GM12872 (cell line): Measurements from ENCODE around the gene DNASE1L2.

ENCODE experiments used
- TF ChIP-seq, protein P1 (sequence below): IDR thresholded peaks from 3 replicates; pipeline ENCODE4 v1.5.1; 2011; ENCODE audit warnings: low read depth, mild to moderate bottlenecking, low read length, moderate library complexity; ENCODE audit not compliant: insufficient read depth

The DNASE1L2 gene

DNA sequence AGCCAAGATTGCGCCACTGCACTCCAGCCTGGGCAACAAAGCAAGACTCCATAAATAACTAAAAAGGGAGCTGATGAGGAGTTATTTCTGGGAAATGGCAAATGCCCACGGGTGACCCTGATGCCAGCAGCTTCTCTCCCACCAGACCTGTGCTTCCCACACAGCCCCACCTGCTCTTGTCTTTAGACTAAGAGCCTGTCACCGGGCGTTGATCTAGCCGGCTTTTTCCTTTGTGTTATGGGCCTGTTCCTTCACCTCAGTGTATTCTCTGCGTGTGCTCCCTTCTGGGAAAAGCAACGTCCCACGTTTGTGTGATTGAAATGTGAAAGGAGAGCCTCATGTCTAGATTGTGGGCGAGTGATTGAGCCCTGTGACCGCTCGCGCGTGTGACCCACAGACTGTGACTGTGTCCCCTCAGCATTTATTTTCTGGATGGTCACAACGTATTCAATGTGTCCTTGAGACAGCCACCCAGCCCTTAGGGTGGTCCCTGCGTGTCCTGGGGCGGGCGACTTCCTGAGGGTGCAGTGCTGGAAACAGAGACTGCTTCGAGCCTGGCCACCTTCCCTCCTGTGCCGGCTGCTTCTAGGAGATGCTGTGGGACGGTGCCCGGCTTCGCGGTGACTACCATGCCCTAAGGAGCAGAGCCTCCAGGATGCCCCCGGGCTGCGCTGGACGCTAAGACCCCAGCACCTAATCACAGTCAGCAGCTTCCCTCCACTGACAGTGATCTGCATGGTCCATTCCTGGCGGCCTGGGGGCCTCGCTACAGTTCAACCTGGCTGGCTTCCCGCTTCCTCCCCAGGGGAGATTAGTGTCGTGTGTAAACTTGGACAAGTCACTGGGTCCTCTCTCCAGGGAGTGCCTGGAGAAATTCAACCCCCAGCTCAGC is 39.5 kb downstream of the DNASE1L2 start:
- TF ChIP-seq, protein P1, sequence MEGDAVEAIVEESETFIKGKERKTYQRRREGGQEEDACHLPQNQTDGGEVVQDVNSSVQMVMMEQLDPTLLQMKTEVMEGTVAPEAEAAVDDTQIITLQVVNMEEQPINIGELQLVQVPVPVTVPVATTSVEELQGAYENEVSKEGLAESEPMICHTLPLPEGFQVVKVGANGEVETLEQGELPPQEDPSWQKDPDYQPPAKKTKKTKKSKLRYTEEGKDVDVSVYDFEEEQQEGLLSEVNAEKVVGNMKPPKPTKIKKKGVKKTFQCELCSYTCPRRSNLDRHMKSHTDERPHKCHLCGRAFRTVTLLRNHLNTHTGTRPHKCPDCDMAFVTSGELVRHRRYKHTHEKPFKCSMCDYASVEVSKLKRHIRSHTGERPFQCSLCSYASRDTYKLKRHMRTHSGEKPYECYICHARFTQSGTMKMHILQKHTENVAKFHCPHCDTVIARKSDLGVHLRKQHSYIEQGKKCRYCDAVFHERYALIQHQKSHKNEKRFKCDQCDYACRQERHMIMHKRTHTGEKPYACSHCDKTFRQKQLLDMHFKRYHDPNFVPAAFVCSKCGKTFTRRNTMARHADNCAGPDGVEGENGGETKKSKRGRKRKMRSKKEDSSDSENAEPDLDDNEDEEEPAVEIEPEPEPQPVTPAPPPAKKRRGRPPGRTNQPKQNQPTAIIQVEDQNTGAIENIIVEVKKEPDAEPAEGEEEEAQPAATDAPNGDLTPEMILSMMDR: no peak

DNA sequence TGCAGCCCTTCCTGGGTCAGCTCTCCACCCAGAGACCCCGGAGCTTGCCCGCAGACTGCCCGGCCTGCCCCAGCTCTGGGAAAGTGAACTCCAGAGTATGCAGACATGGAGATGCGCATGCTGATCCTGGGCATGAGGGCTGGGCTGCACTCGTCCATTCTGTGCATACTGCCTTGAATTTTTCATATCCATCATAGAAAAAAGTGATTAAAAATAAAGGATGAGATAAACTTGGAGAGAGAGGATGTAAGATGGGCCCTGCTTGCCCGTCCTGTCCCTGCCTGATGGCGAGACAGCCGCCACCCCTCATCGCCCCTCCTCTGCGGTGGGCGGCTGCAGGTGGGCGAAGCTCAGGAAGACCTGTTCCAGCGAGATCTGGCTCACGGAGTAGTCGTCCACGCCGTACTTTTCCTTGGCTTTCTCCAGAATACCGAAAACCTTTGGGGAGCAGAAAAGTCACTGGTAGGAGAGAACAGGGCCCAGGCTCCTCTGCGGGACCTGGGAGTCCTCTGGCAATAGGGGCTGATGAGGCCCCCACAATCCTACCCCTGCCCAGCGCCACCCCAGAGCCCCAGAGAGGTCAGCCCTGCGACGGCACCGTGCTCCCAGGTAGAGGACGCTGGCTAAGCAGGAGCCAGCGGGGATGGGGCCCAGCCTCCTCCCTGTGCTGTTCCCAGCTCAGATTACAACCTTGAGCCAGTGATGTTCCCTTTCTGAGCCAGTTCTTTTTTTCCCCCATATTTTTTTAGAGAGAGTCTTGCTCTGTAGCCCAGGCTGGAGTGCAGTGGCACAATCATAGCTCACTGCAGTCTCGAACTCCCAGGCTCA is 40.3 kb downstream of the DNASE1L2 start:
- TF ChIP-seq, protein P1: no peak

GRCh38 chr16:2277466-2278271 is 41.4 kb downstream of the DNASE1L2 start:
- TF ChIP-seq, protein P1: no peak

DNA sequence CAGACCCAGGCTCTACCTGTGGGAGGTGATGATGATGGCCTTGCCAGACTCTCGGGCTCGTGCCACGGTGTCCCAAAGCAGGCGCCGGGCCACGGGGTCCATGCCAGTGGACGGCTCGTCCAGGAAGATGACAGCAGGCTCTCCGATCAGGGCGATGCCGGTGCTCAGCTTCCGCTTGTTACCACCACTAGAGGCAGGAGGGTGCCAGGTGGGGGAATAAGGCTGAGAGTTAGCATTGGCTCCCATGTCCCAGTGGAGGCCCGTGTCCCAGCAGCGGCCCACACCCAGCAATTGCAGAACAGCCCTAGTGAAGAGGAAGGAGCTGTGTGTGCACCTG is 42.0 kb downstream of the DNASE1L2 start:
- TF ChIP-seq, protein P1: no peak

GRCh38 chr16:2278956-2279800 is 42.9 kb downstream of the DNASE1L2 start:
- TF ChIP-seq, protein P1: no peak

GRCh38 chr16:2280461-2280860 is 44.2 kb downstream of the DNASE1L2 start:
- TF ChIP-seq, protein P1: no peak
